IMR-90 (cell line): ENCODE data around the gene SCN1B. TPM values are rescaled to one million over a fixed set of nuclear protein-coding genes. Genes with fewer than 3 reads are reported as not detected.

Experiments used
- ATAC-seq: fragments of 200-7000 bp; cut with Tn5 transposase; 2 replicates; pipeline ENCODE4 v1.9.1; 2020; ENCODE audit warnings: low read depth, mild to moderate bottlenecking, moderate library complexity
- BruUV-seq: library from RNA; stranded (reverse); fragments of 400-500 nt; replicated peaks from 2 replicates; lab custom pipeline; 2021; lab: Mats Ljungman, UMichigan
- CTCF ChIA-PET: fragments of 300-600 bp; formaldehyde crosslinking; extraction: SDS; loops from one replicate; lab custom pipeline; 2021; ENCODE audit warnings: antibody characterized with exemption; lab: Yijun Ruan, JAX
- POLR2A ChIA-PET: fragments of 300-600 bp; sonication (Branson Sonifier 250); formaldehyde crosslinking; loops from one replicate; lab custom pipeline; 2022; ENCODE audit warnings: antibody characterized with exemption; ENCODE audit not compliant: unreplicated experiment; lab: Charles Lee
- DNase-seq: peaks from one replicate; pipeline ENCODE4 v3.0.0; 2013
- H2AFZ ChIP-seq: replicated peaks from 2 replicates; pipeline ENCODE3; 2013; ENCODE audit warnings: low read length, mild to moderate bottlenecking; ENCODE audit not compliant: poor library complexity
- H2AK5ac ChIP-seq: 2 replicates; pipeline ENCODE4 v1.6.1; 2013; ENCODE audit warnings: low read depth, low read length, inconsistent platforms
- H2AK9ac ChIP-seq: replicated peaks from 2 replicates; pipeline ENCODE3; 2013; ENCODE audit warnings: mild to moderate bottlenecking, low read depth, low read length, moderate library complexity; ENCODE audit not compliant: poor library complexity
- H2BK120ac ChIP-seq: 2 replicates; pipeline ENCODE4 v1.6.1; 2013; ENCODE audit warnings: low read depth, low read length, inconsistent platforms
- H2BK15ac ChIP-seq: 3 replicates; pipeline ENCODE4 v1.6.1; 2013; ENCODE audit warnings: low read depth, low read length, inconsistent platforms
- H2BK20ac ChIP-seq: 2 replicates; pipeline ENCODE4 v1.6.1; 2013; ENCODE audit warnings: low read depth, mild to moderate bottlenecking, inconsistent platforms, low read length, moderate library complexity
- H2BK5ac ChIP-seq: 2 replicates; pipeline ENCODE4 v1.6.1; 2013; ENCODE audit warnings: mild to moderate bottlenecking, low read depth, low read length, inconsistent platforms; ENCODE audit not compliant: poor library complexity, severe bottlenecking
- H3K14ac ChIP-seq: replicated peaks from 2 replicates; pipeline ENCODE4 v1.6.1; 2013; ENCODE audit warnings: low read depth, low read length, inconsistent platforms
- H3K18ac ChIP-seq: 2 replicates; pipeline ENCODE4 v1.6.1; 2013; ENCODE audit warnings: low read depth, low read length, control low read depth
- H3K23ac ChIP-seq: 2 replicates; pipeline ENCODE4 v1.6.1; 2013; ENCODE audit warnings: low read depth, low read length, inconsistent platforms
- H3K27ac ChIP-seq: 2 replicates; pipeline ENCODE4 v1.5.1; 2013; ENCODE audit warnings: mild to moderate bottlenecking, control low read depth, low read length; ENCODE audit not compliant: insufficient read depth
- H3K27me3 ChIP-seq: 2 replicates; pipeline ENCODE4 v1.6.1; 2013; ENCODE audit warnings: low read length; ENCODE audit not compliant: control insufficient read depth, insufficient read depth
- H3K36me3 ChIP-seq: 2 replicates; pipeline ENCODE4 v1.6.1; 2013; ENCODE audit warnings: low read length, mixed read lengths; ENCODE audit not compliant: control insufficient read depth, insufficient read depth
- H3K4ac ChIP-seq: 2 replicates; pipeline ENCODE4 v1.6.1; 2013; ENCODE audit warnings: low read depth, low read length, inconsistent platforms
- H3K4me1 ChIP-seq: 2 replicates; pipeline ENCODE4 v1.6.1; 2013; ENCODE audit warnings: low read length, mixed read lengths; ENCODE audit not compliant: control insufficient read depth, insufficient read depth
- H3K4me2 ChIP-seq: 2 replicates; pipeline ENCODE4 v1.6.1; 2013; ENCODE audit warnings: low read depth, mild to moderate bottlenecking, control low read depth, low read length, moderate library complexity
- H3K4me3 ChIP-seq: 2 replicates; pipeline ENCODE4 v1.5.1; 2013; ENCODE audit warnings: low read depth, mild to moderate bottlenecking, control low read depth, low read length, moderate library complexity; ENCODE audit not compliant: insufficient read depth
- H3K56ac ChIP-seq: 2 replicates; pipeline ENCODE4 v1.6.1; 2013; ENCODE audit warnings: low read length, inconsistent platforms; ENCODE audit not compliant: insufficient read depth; ENCODE audit errors: extremely low read depth
- H3K79me1 ChIP-seq, 2 experiments: 2 replicates each; pipeline ENCODE4 v1.6.1; 2013; ENCODE audit warnings: low read length in 2 of 2, inconsistent platforms in 1 of 2, low read depth in 1 of 2
- H3K9ac ChIP-seq: 2 replicates; pipeline ENCODE4 v1.6.1; 2013; ENCODE audit warnings: low read depth, low read length, control low read depth
- H3K9me1 ChIP-seq: 2 replicates; pipeline ENCODE4 v1.6.1; 2013; ENCODE audit warnings: low read length, inconsistent platforms; ENCODE audit not compliant: insufficient read depth
- H3K9me3 ChIP-seq: 2 replicates; pipeline ENCODE4 v1.6.1; 2013; ENCODE audit warnings: low read length; ENCODE audit not compliant: control insufficient read depth, insufficient read depth
- H4K20me1 ChIP-seq: 2 replicates; pipeline ENCODE4 v1.6.1; 2013; ENCODE audit warnings: low read length, inconsistent platforms; ENCODE audit not compliant: insufficient read depth
- H4K5ac ChIP-seq: 2 replicates; pipeline ENCODE4 v1.6.1; 2013; ENCODE audit warnings: mild to moderate bottlenecking, low read depth, low read length, control low read depth
- H4K8ac ChIP-seq, 2 experiments: 2 replicates each; pipeline ENCODE4 v1.6.1; 2013; ENCODE audit warnings: low read depth in 2 of 2, low read length in 2 of 2, control low read depth in 1 of 2, inconsistent platforms in 1 of 2
- H4K91ac ChIP-seq: 2 replicates; pipeline ENCODE4 v1.6.1; 2013; ENCODE audit warnings: low read depth, low read length, inconsistent platforms; ENCODE audit not compliant: insufficient read depth
- BHLHE40 ChIP-seq: fragments of 150-350 bp; IDR thresholded peaks from 2 replicates; pipeline ENCODE4 v1.6.1; 2016; ENCODE audit warnings: mild to moderate bottlenecking, low read depth, low read length
- CEBPB ChIP-seq: IDR thresholded peaks from 2 replicates; pipeline ENCODE4 v1.6.1; 2012; ENCODE audit warnings: low read depth, low read length, improper control_type of control experiment
- CHD1 ChIP-seq: IDR thresholded peaks from 2 replicates; pipeline ENCODE4 v1.6.1; 2012; ENCODE audit warnings: low read depth, low read length, improper control_type of control experiment
- FOS ChIP-seq: fragments of 150-350 bp; IDR thresholded peaks from 2 replicates; pipeline ENCODE4 v1.6.1; 2016; ENCODE audit warnings: low read depth, low read length
- MAFK ChIP-seq: IDR thresholded peaks from 2 replicates; pipeline ENCODE4 v1.6.1; 2012; ENCODE audit warnings: low read depth, low read length, improper control_type of control experiment
- MAZ ChIP-seq: IDR thresholded peaks from 2 replicates; pipeline ENCODE4 v1.6.1; 2012; ENCODE audit warnings: low read depth, mild to moderate bottlenecking, low read length, improper control_type of control experiment, moderate library complexity, borderline replicate concordance
- MXI1 ChIP-seq: IDR thresholded peaks from 2 replicates; pipeline ENCODE4 v1.6.1; 2012; ENCODE audit warnings: low read depth, mild to moderate bottlenecking, low read length, moderate library complexity, borderline replicate concordance
- NFE2L2 ChIP-seq: fragments of 150-350 bp; IDR thresholded peaks from 2 replicates; pipeline ENCODE4 v1.6.1; 2016; ENCODE audit warnings: low read depth, mild to moderate bottlenecking, low read length
- POLR2A ChIP-seq: IDR thresholded peaks from 2 replicates; pipeline ENCODE4 v1.6.1; 2012; ENCODE audit warnings: mild to moderate bottlenecking, low read depth, low read length
- RAD21 ChIP-seq: IDR thresholded peaks from 2 replicates; pipeline ENCODE4 v1.6.1; 2012; ENCODE audit warnings: low read length, improper control_type of control experiment
- RCOR1 ChIP-seq: IDR thresholded peaks from 2 replicates; pipeline ENCODE4 v1.6.1; 2012; ENCODE audit warnings: mild to moderate bottlenecking, low read length, improper control_type of control experiment; ENCODE audit not compliant: insufficient replicate concordance
- RFX5 ChIP-seq: IDR thresholded peaks from 2 replicates; pipeline ENCODE4 v1.8.0; 2012; ENCODE audit warnings: low read depth, mild to moderate bottlenecking, low read length, moderate library complexity
- SMC3 ChIP-seq: fragments of 150-350 bp; IDR thresholded peaks from 2 replicates; pipeline ENCODE4 v1.6.1; 2016; ENCODE audit warnings: low read depth, mild to moderate bottlenecking, antibody characterized with exemption, low read length, moderate library complexity
- WGBS, 2 experiments: methylation state at CpG; one replicate each; pipeline versions ENCODE4 v1.1.5 to v1.1.7; 2013; ENCODE audit warnings: missing lambda C conversion rate in 2 of 2; ENCODE audit not compliant: insufficient read length in 1 of 2; ENCODE audit errors: extremely low coverage in 2 of 2; 5-methylcytosine and 5-hydroxymethylcytosine counted together
- dilution Hi-C: fragments of 300-500 bp; cut with HindIII; formaldehyde crosslinking; loops from one replicate; pipeline ENCODE4 v1.14.3; 2018; ENCODE audit warnings: low sequenced_read_pairs; ENCODE audit not compliant: unreplicated experiment
- in situ Hi-C: fragments of 300-500 bp; cut with MboI; formaldehyde crosslinking; loops from 3 replicates; pipeline ENCODE4 v1.14.3; 2019; ENCODE audit warnings: low sequenced_read_pairs, inconsistent platforms, mixed read lengths
- intact Hi-C: fragments of 100-400 bp; cut with micrococcal nuclease; formaldehyde crosslinking; loops from 2 replicates; pipeline ENCODE4 v1.10.0; 2022
- polyA plus RNA-seq, 3 experiments: library from polyadenylated mRNA; depleted of rRNA; stranded (reverse); fragments of >200 nt; gene quantifications; 2 replicates each; pipeline ENCODE4 v1.2.3, GENCODE V29; 2012; ENCODE audit warnings: low replicate concordance in 1 of 3
- total RNA-seq: library from RNA; depleted of rRNA; stranded (reverse); fragments of >200 nt; gene quantifications from 2 replicates; pipeline ENCODE4 v1.2.3, GENCODE V29; 2012
- TF ChIP-seq, protein P1 (sequence below): fragments of 150-350 bp; IDR thresholded peaks from 2 replicates; pipeline ENCODE4 v1.6.1; 2017; ENCODE audit warnings: mild to moderate bottlenecking, antibody characterized with exemption, low read length, low read depth
- TF ChIP-seq, protein P2 (sequence below): fragments of 150-350 bp; IDR thresholded peaks from 2 replicates; pipeline ENCODE4 v1.6.1; 2016; ENCODE audit warnings: low read depth, mild to moderate bottlenecking, low read length, moderate library complexity, borderline replicate concordance
- TF ChIP-seq, protein P3 (sequence below): conservative IDR thresholded peaks from 2 replicates; pipeline ENCODE4 v1.5.1; 2012; ENCODE audit warnings: mild to moderate bottlenecking, low read depth, low read length, improper control_type of control experiment

The SCN1B gene
- total and polyA plus RNA-seq, 2 of the 4 experiments (the other 2 are of a cell fraction): 2.0 to 9.6 TPM

DNA sequence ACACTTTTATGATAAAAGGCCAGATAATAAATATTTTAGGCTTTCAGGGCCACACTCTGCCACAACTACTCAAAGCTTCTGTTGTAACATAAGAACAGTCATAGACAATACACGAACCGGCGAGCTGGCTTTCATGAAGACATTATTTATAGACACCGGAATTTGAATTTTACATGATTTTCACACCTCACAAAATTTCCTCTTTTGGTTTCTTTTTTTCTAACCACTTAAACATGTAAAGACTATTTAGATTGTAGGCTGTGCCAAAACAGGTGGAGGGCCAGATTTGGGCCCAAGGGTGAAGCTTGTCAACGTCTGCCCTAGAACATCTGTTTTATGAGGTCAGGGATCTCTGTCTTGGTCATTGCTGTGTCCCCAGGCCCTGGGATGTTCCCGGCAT, 55.7 kb downstream of the SCN1B start:
- no peak overlapping the region for H3K14ac ChIP-seq
- intact Hi-C loops: no loop called here
- TF ChIP-seq RFX5: no peak
- no peak for TF ChIP-seq RAD21
- TF ChIP-seq BHLHE40: no peak
- TF ChIP-seq NFE2L2: no peak
- TF ChIP-seq, protein P1, sequence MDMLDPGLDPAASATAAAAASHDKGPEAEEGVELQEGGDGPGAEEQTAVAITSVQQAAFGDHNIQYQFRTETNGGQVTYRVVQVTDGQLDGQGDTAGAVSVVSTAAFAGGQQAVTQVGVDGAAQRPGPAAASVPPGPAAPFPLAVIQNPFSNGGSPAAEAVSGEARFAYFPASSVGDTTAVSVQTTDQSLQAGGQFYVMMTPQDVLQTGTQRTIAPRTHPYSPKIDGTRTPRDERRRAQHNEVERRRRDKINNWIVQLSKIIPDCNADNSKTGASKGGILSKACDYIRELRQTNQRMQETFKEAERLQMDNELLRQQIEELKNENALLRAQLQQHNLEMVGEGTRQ: no peak
- no peak for TF ChIP-seq POLR2A
- TF ChIP-seq MXI1: no peak
- TF ChIP-seq, protein P2, sequence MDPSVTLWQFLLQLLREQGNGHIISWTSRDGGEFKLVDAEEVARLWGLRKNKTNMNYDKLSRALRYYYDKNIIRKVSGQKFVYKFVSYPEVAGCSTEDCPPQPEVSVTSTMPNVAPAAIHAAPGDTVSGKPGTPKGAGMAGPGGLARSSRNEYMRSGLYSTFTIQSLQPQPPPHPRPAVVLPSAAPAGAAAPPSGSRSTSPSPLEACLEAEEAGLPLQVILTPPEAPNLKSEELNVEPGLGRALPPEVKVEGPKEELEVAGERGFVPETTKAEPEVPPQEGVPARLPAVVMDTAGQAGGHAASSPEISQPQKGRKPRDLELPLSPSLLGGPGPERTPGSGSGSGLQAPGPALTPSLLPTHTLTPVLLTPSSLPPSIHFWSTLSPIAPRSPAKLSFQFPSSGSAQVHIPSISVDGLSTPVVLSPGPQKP: no peak
- TF ChIP-seq FOS: no peak
- TF ChIP-seq RCOR1: no peak
- TF ChIP-seq, protein P3, sequence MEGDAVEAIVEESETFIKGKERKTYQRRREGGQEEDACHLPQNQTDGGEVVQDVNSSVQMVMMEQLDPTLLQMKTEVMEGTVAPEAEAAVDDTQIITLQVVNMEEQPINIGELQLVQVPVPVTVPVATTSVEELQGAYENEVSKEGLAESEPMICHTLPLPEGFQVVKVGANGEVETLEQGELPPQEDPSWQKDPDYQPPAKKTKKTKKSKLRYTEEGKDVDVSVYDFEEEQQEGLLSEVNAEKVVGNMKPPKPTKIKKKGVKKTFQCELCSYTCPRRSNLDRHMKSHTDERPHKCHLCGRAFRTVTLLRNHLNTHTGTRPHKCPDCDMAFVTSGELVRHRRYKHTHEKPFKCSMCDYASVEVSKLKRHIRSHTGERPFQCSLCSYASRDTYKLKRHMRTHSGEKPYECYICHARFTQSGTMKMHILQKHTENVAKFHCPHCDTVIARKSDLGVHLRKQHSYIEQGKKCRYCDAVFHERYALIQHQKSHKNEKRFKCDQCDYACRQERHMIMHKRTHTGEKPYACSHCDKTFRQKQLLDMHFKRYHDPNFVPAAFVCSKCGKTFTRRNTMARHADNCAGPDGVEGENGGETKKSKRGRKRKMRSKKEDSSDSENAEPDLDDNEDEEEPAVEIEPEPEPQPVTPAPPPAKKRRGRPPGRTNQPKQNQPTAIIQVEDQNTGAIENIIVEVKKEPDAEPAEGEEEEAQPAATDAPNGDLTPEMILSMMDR: no peak
- TF ChIP-seq CEBPB: no peak
- TF ChIP-seq SMC3: no peak
- TF ChIP-seq MAFK: no peak
- no peak for TF ChIP-seq CHD1
- no peak for TF ChIP-seq MAZ
- H4K91ac ChIP-seq: no peak overlapping the region
- no peak overlapping the region for H3K56ac ChIP-seq
- peaks cover 7% of the 10 kb centered on the region for H3K9me1 ChIP-seq
- no peak overlapping the region for H3K18ac ChIP-seq
- no peak overlapping the region for H2AFZ ChIP-seq
- H3K36me3 ChIP-seq: no peaks in the 10 kb centered on the region
- in situ Hi-C loops: no loop called here
- no peaks in the 10 kb centered on the region; the same call in 1 of the 2 replicates for H3K9me3 ChIP-seq
- no peak overlapping the region for H4K5ac ChIP-seq
- H2BK120ac ChIP-seq: no peak overlapping the region
- CTCF ChIA-PET: interaction anchor here (1.2 kb wide), 1 partner anchor 19 kb away, joined by 3 read pairs; no protein-coding TSS in a partner anchor
- no CpG with 5 or more reads among the region's 6 CpGs for WGBS, 2 experiments
- ATAC-seq (no peak), DNase-seq (no peak)
- no peak overlapping the region for H2AK9ac ChIP-seq
- H3K9ac ChIP-seq: no peak overlapping the region
- POLR2A ChIA-PET: no interaction called here
- dilution Hi-C loops: no loop called here
- H2AK5ac ChIP-seq: no peak overlapping the region
- no peak overlapping the region for H2BK5ac ChIP-seq
- H3K4ac ChIP-seq: no peak overlapping the region
- BruUV-seq: no TSS peak
- no peaks in the 10 kb centered on the region for H3K79me1 ChIP-seq
- H3K27ac ChIP-seq: no peak overlapping the region
- 0 out of 2 replicates have a peak, but pooled peaks cover 1% of the 10 kb centered on the region for H3K27me3 ChIP-seq
- H3K4me1 ChIP-seq: peaks cover 3% of the 10 kb centered on the region
- H2BK20ac ChIP-seq: no peak overlapping the region
- no peak overlapping the region for H3K4me3 ChIP-seq
- H2BK15ac ChIP-seq: no peak overlapping the region
- H3K23ac ChIP-seq: no peak overlapping the region
- H4K8ac ChIP-seq: no peak overlapping the region
- no peak overlapping the region for H3K4me2 ChIP-seq
- no peaks in the 10 kb centered on the region for H4K20me1 ChIP-seq
